HG03575 (cell line): ENCODE data around the gene CRTC3.
"Not testable (repeated sequence)": the region's sequence is repeated elsewhere in the genome, so short reads cannot be mapped to it uniquely, and the experiment has no call there.

ENCODE experiments used
- ATAC-seq: cut with Tn5 transposase; IDR thresholded peaks from one replicate; pipeline ENCODE4 v1.9.1; 2021; ENCODE audit not compliant: unreplicated experiment, insufficient number of reproducible peaks, low FRiP score; ENCODE audit errors: extremely low read depth

The CRTC3 gene

DNA sequence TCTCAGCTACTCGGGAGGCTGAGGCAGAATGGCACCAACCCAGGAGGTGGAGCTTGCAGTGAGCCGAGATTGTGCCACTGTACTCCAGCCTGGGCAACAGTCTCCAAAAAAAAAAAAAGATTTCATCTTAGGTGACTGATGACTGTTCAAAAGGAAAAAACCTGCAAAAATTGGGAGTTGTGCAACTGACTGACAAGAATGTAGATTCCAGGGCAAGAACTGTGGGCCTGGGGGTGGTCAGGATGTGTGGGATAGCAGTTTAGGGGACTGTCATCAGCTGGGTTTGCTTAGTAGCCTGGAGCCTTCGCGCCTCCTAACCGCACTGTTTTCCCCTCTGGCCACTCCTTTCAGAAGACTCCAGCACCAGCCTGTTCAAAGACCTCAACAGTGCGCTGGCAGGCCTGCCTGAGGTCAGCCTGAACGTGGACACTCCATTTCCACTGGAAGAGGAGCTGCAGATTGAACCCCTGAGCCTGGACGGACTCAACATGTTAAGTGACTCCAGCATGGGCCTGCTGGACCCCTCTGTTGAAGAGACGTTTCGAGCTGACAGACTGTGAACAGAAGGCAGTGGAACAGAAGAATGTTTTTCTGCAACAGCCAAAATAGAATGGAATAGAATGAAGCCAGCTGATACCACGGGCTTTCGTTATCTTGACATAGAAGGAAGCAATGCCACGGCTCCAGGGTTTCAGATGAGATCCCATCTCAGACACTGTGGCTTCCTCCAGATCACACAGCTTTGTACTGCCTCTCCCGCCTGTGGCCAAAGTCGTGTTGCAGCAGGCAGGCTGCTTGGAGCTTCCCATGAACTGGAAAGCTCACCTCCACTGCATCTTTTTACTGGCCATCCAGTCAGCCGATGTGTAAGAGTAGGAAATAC is 112.1 kb downstream of the CRTC3 start:
- ATAC-seq: no peak

DNA sequence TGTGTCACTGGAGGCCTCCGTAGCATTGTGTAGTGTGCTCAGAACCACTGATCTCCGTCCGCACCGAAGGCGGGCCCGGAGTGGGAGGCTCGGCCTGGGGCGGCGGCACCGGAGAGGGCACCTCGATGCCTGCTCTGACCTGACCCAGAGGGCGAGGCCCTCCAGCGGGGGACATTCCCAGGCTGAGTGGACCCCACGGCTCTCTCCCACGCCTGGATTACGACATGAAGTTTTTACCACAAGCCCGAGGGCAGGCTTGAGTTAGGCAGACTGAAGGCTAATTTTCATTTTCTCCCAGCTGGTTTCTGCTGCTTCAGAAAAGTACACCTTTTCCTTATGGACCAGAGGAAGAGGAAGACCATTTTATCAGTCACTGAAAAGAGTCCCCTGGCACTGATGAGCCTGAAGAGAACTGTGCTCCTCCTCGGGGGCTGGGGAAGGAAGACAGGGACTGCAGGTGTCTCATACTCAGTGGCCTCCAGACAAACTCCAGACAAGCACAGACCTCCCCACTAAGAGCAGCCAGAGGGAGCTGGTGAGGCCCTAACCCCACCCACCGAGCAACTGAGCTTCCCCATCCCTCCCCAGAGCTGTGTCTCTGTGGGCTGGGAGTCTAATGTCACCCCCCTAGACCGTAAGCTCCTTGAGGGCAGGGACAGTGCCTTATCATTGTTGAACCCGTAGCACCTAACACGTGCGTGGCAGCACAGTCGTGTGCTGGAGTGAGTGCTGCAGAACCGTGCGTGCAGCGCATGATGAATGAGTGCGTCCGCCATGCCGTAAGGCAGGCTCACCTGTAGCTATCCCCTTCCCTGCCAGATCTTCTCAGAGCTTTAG is 113.0 kb downstream of the CRTC3 start:
- no peak for ATAC-seq

DNA sequence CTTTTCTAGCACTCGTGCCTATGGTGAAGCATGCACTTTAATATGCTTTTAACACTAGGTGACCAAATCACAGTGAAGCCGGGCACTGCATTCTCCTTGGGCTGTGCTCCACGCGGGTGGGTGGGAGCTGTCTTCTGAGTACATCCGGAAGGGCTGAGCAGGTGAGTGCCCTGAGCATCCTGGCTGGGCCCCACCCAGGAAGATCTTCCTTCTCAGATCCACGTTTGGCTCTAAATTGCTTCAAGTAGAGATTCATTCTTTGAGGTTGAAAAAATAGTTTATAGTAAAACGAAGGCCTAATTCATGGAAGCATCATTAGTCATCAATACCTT is 113.5 kb downstream of the CRTC3 start:
- no peak for ATAC-seq

DNA sequence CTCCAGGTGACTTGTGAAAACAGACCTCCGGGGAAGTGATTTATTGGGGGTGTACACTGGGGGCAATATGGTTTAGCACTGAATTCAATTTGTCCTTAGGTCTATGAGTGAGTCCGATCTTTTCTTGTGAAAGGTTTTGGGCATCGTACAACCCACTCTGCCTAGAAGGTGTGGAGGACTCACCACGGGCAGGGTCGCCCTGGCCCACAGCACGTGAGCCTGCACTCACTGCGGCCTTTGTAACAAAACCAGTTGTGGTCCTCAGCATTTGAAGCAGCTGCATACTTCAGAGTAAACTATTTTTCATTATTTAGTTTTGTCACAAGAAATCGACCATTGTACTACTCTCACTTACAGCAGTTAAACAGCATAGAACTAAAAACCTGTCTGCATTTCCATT is 114.8 kb downstream of the CRTC3 start:
- ATAC-seq: no peak

DNA sequence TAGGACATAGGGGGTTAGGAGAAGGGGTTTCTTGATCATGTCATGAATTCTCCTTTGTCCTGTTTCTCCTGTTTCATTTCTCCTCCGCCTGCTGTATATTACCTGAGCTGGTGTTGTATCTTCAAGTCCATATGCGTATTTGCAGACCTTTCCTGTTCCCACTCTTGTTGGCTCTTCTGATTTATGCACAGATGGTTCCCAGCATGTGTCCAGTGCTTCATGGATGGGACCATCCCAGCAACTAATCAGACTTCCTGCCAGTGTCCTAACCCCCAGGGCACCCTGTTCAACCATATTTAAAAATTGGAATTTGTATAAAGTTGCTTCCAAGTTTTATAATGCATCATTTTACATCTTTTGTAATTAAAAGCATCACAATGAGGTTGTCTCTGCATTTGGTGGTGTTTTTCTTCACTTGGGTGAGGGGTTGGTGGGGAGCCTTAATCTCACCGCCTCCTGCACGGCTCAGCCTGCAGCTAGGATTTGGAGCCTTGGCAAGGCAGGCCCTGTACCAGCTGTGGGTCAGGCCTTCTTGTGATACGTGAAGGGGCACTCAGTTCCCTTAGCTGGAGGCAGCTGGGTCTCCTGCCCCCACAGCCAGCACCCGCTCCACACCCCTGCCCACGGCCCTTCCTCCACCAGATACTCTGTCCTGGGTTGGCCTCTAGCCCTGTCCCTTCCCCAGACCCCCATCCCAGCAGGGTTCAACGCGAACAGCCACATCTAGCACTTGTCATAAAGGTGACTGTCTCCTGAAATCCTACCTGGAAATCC is 115.4 kb downstream of the CRTC3 start:
- ATAC-seq: no peak

DNA sequence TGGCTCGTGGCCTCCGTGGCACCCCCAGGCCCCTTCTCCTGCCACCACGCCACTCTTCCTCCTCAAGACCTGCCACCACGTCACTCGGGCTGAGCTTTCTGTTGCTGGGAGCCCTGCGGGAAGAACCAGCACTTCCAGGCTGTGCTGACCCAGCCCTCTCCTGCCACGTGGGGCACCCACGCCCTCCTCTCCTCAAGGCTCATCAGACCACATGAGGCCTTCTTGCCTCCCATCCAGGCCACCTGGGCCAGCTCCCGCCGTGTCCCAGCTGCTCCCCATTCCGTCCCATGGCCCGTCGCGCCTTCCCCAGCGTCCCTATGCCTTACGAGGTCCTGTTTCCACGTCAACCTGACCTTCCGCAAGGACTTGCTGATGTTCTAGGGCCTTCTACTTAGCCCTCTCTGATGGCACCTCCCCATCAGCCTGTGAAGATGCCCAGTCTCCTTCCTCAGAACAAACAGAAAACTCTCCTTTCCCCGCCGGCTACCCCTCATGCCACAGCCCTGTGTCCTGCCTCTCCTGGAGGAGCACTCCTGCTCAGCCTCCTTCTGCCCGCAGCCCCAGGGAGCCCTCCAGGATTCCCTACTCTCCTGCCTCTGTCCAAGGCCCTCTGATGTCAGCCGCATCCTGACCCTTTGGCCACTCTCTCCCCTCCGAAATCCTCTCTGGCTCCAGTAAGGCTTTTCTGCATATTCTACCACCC is 116.3 kb downstream of the CRTC3 start:
- ATAC-seq: no peak

DNA sequence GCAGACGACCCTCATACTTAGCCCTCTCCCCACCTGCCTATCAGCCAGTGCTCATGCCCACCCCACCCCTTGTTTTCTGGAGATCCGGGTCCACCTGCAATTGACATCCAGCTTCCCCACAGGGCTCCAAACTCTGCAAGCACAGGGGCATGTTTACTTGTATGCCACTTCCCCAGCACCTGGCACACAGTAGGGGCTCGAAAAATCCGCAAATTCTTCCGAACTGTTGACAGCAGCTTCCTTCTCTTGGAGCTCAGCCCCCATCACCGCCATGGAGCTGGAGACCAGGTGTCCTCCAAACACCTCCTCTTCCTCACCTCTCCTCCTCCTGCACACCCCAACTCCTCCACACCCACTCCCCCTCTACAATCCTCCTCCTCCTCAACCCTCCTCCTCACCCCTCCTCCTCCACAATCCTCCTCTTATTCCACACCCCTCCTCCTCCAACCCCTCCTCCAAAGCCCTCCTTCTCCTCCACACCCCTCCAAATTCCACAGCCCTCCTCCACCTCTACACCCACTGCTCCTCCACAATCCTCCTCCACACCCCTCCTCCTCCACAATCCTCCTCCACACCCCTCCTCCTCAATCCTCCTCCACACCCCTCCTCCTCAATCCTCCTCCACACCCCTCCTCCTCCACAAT is 117.1 kb downstream of the CRTC3 start:
- ATAC-seq: no peak

DNA sequence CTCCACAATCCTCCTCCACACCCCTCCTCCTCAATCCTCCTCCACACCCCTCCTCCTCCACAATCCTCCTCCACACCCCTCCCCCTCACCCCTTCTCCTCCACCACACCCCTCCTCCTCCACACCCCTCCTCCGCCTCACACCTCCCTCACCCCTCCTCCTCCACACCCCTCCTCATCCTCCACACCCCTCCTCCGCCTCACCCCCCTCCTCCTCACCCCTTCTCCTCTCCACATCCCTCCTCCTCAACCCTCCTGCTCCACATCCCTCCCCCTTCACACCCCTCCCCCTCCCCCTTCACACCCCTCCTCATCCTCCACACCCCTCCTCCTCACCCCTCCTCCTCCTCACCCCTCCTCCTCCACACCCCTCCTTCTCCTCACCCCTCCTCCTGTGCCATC is 117.6 kb downstream of the CRTC3 start:
- no peak for ATAC-seq

DNA sequence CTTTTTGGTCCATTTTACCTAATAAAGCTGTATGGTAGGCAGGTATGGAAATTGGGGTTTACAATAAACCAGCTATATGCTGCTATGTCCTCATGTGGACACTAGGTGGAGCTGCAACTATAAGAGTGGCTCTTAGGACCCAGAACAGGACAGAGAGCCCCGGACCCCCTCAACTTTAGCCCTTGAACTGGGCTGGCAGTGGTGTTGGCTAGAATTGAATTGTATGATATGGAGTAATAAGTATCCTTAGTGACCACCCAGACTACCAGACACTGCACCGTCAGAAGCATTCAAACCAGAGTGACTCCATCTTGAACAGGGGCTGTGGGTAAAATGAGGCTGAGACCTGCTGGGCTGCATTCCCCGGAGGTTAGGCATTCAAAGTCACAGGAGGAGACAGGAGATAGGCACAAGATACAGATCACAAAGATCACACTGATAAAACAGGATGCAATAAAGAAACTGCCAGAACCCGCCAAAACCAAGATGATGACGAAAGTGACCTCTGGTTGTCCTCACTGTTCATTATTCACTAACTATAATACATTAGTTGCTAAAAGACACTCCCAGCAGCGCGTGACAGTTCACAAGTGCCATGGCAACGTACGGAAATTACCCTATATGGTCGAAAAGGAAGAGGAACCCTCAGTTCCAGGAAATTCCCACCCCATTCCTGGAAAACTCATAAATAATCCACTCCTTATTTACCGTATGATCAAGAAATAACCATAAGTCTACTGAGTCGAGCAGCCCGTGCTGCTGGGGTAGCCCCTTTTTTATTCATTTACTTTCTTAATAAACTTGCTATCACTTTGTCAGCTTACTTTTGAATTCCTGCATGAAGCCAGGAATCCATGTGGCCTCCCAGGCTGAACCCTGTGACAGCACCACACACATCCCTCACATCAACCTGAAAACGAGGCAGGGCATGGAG is 118.7 kb downstream of the CRTC3 start:
- no peak for ATAC-seq

DNA sequence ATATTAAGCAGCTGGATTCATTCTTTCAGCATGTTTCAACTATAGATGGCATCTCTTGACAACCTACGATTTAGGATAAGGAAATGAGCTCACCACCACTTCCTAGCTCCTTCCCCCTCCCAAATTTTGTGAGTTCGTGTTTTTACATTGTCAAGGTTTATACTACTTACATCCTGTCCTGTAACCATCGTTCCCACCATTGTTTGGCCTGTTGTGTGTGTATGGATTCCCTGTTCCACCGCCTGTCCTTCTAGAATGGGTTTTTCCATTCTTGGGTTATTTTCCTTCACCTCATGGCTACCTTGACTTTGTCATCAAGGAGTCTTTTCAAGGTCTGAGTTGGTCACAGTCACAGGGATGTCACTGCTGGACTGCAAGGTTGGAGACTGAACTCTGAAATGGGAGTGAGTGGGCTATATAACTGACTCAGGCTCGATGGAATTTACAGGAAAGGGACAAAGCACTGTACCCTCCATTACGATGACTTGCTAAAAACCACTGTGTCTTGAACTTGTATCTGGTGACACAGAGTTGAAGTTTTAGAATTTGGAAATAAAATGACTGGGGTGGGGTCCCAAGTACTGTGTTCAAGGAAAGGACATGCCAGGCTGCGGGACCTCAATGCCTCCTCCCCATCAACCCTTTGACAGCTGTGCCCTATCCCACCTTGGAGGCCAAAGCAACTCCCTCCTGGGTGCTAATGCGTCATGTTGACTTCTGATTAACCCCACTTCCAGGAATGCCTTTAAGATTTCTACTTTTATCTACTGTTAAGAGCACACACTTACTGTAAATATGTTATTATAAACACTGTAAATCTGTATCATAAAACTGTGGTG is 120.6 kb downstream of the CRTC3 start:
- no peak for ATAC-seq

DNA sequence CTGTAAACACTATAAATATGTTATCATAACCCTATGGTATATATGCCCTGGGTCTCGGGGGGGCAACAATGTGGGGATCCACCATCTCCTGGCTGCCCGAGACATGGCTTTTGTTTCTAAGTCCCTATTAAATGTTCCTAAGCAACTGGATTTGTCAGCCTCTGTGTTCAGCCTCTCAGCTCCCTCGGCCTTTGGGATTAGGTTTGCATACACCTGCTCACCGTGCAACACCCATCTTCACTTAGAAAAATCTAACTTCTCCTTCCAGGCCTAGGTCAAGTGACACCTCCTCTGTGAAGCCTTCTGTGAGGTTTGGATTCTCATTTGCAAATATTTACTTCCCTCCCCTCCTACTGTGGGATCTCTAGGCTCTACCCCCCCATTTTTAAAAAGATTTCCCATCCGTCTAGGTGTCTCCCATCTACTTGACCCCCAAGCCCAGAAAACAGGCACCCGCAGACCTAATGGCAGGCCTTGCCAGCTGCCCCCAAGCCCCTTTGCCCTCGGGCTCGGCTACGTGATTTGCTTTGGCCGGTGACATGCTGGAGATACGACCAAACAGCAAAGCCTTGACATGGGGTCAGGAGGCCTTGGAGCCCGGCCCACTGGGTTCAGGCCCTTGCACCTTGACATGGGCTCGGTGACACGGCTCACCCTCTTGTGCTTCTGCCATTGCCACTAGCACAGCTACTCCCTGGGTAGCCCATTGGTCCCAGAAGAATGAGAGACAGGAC is 121.4 kb downstream of the CRTC3 start:
- no peak for ATAC-seq

DNA sequence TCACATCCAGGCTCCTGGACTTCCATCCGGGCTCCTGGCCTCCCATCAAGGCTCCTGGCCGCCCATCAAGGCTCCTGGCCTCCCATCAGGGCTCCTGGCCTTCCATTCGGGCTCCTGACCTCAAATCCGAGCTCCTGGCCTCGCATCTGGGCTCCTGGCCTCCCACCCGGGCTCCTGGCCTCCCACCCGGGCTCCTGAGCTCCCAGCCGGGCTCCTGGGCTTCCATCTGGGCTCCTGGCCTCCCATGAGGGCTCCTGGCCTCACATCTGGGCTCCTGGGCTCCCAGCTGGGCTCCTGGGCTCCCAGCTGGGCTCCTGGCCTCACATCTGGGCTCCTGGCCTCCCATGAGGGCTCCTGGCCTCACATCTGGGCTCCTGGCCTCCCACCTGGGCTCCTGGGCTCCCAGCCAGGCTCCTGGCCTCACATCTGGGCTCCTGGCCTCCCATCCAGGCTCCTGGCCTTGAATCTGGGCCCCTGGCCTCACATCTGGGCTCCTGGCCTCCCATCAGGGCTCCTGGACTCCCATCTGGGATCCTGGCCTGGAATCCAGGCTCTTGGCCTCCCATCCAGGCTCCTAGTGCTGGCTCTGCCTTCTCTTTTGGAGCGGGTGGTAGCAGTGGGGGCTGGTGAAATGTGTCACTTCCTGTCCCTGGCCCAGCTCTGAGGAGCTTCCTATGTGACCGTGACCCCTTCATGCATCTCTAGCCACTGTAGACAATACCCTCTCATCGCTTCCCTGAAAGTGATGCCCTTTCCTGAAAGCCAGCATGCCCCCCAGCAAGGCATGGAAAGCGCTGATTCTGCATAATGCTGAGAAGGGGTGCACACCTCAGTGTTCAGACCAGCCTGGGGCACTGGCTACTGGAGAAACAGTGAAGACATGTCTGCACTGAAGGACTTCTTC is 124.8 kb downstream of the CRTC3 start:
- no peak for ATAC-seq

DNA sequence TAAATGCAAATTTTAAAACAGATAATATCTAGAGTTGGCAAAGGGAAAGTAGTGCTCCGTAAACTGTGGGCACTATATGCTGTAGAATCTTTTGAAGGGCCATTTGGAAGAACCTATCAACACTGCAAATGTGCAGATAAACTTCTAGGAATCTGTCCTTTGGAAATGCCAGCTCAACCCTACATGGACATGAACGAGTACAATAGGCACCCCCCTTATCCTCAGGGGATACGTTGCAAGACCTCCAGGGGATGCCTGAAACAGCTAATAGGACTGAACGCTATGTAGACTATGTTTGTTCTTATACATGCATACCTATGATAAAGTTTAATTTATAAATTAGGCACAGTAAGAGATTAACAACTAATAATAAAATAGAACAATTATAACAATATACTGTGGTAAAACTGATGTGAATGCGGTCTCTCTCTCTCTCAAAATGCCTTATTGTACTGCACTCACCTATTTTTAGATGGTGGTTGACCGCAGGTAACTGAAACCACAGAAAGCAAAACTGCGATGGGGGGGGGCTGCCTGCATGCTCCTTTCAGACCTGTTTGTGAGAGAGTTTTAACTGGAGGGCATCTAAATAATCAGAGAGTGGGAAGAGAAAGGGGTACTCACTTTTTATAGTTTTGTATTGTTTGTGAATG is 127.9 kb downstream of the CRTC3 start:
- ATAC-seq: not testable (repeated sequence)

DNA sequence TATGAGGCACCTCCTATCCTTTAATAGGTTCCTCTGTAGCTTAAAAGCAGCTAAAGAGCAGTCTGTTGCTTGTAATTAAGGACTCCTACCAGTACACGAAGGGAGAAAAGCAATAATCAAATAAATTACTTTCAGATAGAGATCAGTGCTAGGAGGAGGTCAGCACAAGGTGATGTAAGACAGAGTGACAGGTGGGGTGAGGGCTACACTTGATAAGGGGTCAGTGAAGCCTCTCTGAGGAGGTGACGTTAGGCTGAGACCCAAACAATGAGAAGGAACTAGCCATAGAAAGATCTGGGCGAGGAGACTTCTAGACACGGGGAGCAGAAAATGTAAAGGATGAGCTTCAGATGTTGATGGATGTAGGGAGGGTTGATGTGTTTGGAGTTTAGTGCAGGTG is 129.8 kb downstream of the CRTC3 start:
- no peak for ATAC-seq
